Ecto neural progenitor cell (in vitro differentiated cells): ENCODE measurements around the gene GDE1.
"Not testable (repeated sequence)": the region's sequence is repeated elsewhere in the genome, so short reads cannot be mapped to it uniquely, and the experiment has no call there.

Experiments used
- DNase-seq: peaks from one replicate; pipeline ENCODE4 v3.0.0-alpha.2; 2018; ENCODE audit warnings: low spot score

The GDE1 gene

GRCh38 chr16:19521471-19522396, at the start of gene GDE1:
Gene GDE1 (minus strand): TSS chr16:19522098. CDS start chr16:19521964, 134 bp downstream.
- peak; percentile 97 for DNase-seq

GRCh38 chr16:19567560-19567959, 45.7 kb upstream of the GDE1 start:
- no peak for DNase-seq

GRCh38 chr16:19566362-19566761, 44.5 kb upstream of the GDE1 start:
- no peak for DNase-seq

GRCh38 chr16:19563377-19563776, 41.5 kb upstream of the GDE1 start:
- no peak for DNase-seq

- DNase-seq, result no peak
Measured at GRCh38 chr16:19560078-19560477, 38.2 kb upstream of the GDE1 start.

- no peak for DNase-seq
Measured at GRCh38 chr16:19559242-19559910, 37.5 kb upstream of the GDE1 start.

GRCh38 chr16:19555938-19556771, 34.3 kb upstream of the GDE1 start:
- peak; percentile 75 for DNase-seq

GRCh38 chr16:19555186-19555937, 33.5 kb upstream of the GDE1 start, which contains the start of gene VPS35L:
Gene VPS35L (plus strand): TSS chr16:19555703. CDS start chr16:19555730, 27 bp downstream.
- peak; percentile 99 for DNase-seq

GRCh38 chr16:19549673-19550072, 27.8 kb upstream of the GDE1 start:
- no peak for DNase-seq

GRCh38 chr16:19548144-19548543, 26.2 kb upstream of the GDE1 start:
- no peak for DNase-seq

GRCh38 chr16:19543278-19543996, 21.5 kb upstream of the GDE1 start:
- DNase-seq, result not testable (repeated sequence)

- no peak for DNase-seq
Measured at GRCh38 chr16:19542138-19542821, 20.4 kb upstream of the GDE1 start.

- no peak for DNase-seq
Measured at GRCh38 chr16:19540241-19540970, 18.5 kb upstream of the GDE1 start.

GRCh38 chr16:19532601-19533000, 10.7 kb upstream of the GDE1 start:
- DNase-seq, result no peak

- DNase-seq, result no peak
Measured at GRCh38 chr16:19528666-19529065, 6.8 kb upstream of the GDE1 start.

GRCh38 chr16:19527161-19527560, 5.3 kb upstream of the GDE1 start:
- DNase-seq, result no peak

GRCh38 chr16:19525385-19525723, 3.5 kb upstream of the GDE1 start:
- DNase-seq, result no peak

GRCh38 chr16:19524616-19525384, 2.9 kb upstream of the GDE1 start:
- DNase-seq, result no peak

GRCh38 chr16:19524356-19524615, 2.4 kb upstream of the GDE1 start:
- no peak for DNase-seq
